NCI-H510A (cell line): ENCODE data around the gene TP53INP2.
"Not testable (repeated sequence)": the region's sequence is repeated elsewhere in the genome, so short reads cannot be mapped to it uniquely, and the experiment has no call there.

Experiments used
- DNase-seq: peaks from one replicate; lab custom pipeline; 2025; lab: John Stamatoyannopoulos, UW

TP53INP2 gene

GRCh38 chr20:34722560-34722959 is 18.4 kb downstream of the TP53INP2 start:
- DNase-seq, result not testable (repeated sequence)

GRCh38 chr20:34724172-34724571 is 20.0 kb downstream of the TP53INP2 start:
- no peak for DNase-seq

- no peak for DNase-seq
Measured at GRCh38 chr20:34729416-34729815, 25.3 kb downstream of the TP53INP2 start.

GRCh38 chr20:34732523-34732922 is 28.4 kb downstream of the TP53INP2 start:
- DNase-seq, result no peak

GRCh38 chr20:34736106-34736735 is 32.1 kb downstream of the TP53INP2 start:
- no peak for DNase-seq

- no peak for DNase-seq
Measured at GRCh38 chr20:34743039-34743438, 38.9 kb downstream of the TP53INP2 start.

- no peak for DNase-seq
Measured at GRCh38 chr20:34744340-34744739, 40.2 kb downstream of the TP53INP2 start.

GRCh38 chr20:34744847-34745246 is 40.7 kb downstream of the TP53INP2 start:
- no peak for DNase-seq

GRCh38 chr20:34746674-34747073 is 42.5 kb downstream of the TP53INP2 start:
- no peak for DNase-seq

- DNase-seq, result no peak
Measured at GRCh38 chr20:34747479-34747878, 43.3 kb downstream of the TP53INP2 start.

GRCh38 chr20:34748709-34749108 is 44.6 kb downstream of the TP53INP2 start:
- no peak for DNase-seq

GRCh38 chr20:34750484-34750883 is 46.3 kb downstream of the TP53INP2 start:
- DNase-seq, result no peak

- DNase-seq, result no peak
Measured at GRCh38 chr20:34751453-34751852, 47.3 kb downstream of the TP53INP2 start.

GRCh38 chr20:34753706-34754461 is 49.7 kb downstream of the TP53INP2 start:
- DNase-seq, result no peak

GRCh38 chr20:34754611-34755010 is 50.5 kb downstream of the TP53INP2 start:
- DNase-seq, result no peak

GRCh38 chr20:34755367-34755766 is 51.2 kb downstream of the TP53INP2 start:
- DNase-seq, result no peak

GRCh38 chr20:34762031-34762555 is 57.9 kb downstream of the TP53INP2 start:
- DNase-seq, result no peak
